NOMO-1 treated with dmso at 0.1 percent for 144 hours (cell line): Measurements from ENCODE around the gene SIRT3.
A peak's percentile ranks its signal among the peaks of the same experiment; 100 is the strongest.

Experiments used
- DNase-seq: peaks from one replicate; lab custom pipeline; 2025; ENCODE audit not compliant: unreplicated experiment; lab: John Stamatoyannopoulos, UW

The SIRT3 gene

GRCh38 chr11:271319-271715 is 35.2 kb upstream of the SIRT3 start:
- no peak for DNase-seq

- no peak for DNase-seq
Measured at GRCh38 chr11:270451-271318, 34.5 kb upstream of the SIRT3 start.

- peak; percentile 88 for DNase-seq
Measured at GRCh38 chr11:269146-269890, 33.2 kb upstream of the SIRT3 start.

- DNase-seq = peak; percentile 88
Measured at GRCh38 chr11:268716-269145, 32.6 kb upstream of the SIRT3 start.

- no peak for DNase-seq
Measured at GRCh38 chr11:267491-267994, 31.4 kb upstream of the SIRT3 start.

GRCh38 chr11:266676-267439 is 30.7 kb upstream of the SIRT3 start:
- no peak for DNase-seq

- DNase-seq = no peak
Measured at GRCh38 chr11:261624-262023, 25.5 kb upstream of the SIRT3 start.

- no peak for DNase-seq
Measured at GRCh38 chr11:259413-259812, 23.3 kb upstream of the SIRT3 start.

- DNase-seq = no peak
Measured at GRCh38 chr11:257766-258493, 21.8 kb upstream of the SIRT3 start.

GRCh38 chr11:256952-257737 is 21.0 kb upstream of the SIRT3 start:
- DNase-seq = peak; percentile 37

- DNase-seq = no peak
Measured at GRCh38 chr11:255816-256215, 19.7 kb upstream of the SIRT3 start.

GRCh38 chr11:255176-255575 is 19.0 kb upstream of the SIRT3 start:
- DNase-seq = no peak

GRCh38 chr11:253886-254270 is 17.7 kb upstream of the SIRT3 start:
- DNase-seq = no peak

GRCh38 chr11:253160-253885 is 17.2 kb upstream of the SIRT3 start:
- DNase-seq = no peak

GRCh38 chr11:252666-253065 is 16.5 kb upstream of the SIRT3 start:
- no peak for DNase-seq

GRCh38 chr11:251550-251949 is 15.4 kb upstream of the SIRT3 start:
- DNase-seq = no peak

GRCh38 chr11:250740-251299 is 14.7 kb upstream of the SIRT3 start:
- DNase-seq = peak; percentile 27

- DNase-seq = no peak
Measured at GRCh38 chr11:250274-250673, 14.1 kb upstream of the SIRT3 start.

GRCh38 chr11:249062-249461 is 12.9 kb upstream of the SIRT3 start:
- DNase-seq = no peak
